HG03354 (cell line): ENCODE data around the gene CRTC3.

Source experiments
- ATAC-seq: cut with Tn5 transposase; IDR thresholded peaks from one replicate; pipeline ENCODE4 v1.9.1; 2021; ENCODE audit warnings: mild to moderate bottlenecking; ENCODE audit not compliant: unreplicated experiment, poor library complexity, severe bottlenecking

CRTC3 gene

GRCh38 chr15:90586948-90587347, 57.2 kb downstream of the CRTC3 start:
- no peak for ATAC-seq

DNA sequence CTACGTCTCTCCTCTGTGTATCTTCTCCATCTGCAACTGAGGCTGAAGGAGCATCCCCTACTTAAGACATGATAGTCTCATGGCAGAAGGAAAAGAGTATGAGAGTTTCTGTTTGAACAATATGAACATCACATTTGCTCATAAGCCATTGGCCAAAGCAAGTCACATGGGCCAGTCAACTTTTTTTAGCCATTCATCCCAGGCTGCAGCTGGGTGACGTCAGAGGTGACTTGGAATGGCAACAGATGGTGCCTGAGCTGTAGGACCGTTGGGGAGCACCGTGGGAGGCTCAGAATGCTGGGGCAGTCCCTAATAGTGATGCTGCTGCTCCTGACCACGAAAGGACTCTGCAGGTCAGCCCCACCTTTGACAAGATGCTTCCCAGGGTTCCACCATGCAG, 58.7 kb downstream of the CRTC3 start:
- no peak for ATAC-seq

DNA sequence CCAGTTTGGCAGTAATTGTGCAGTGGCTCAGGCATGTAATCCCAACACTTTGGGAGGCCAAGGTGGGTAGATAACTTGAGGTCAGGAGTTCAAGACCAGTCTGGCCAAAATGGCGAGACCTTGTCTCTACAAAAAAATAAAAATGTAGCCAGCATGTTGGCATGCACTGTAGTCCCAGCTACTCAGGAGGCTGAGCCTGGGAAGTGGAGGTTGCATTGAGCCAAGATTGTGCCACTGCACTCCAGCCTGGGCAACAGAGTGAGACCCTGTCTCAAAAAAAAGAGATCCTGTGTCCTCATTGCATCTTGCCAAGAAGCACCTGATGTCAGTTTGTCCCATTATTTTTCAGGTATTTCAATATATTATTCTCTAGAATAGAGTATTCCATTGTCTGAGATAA, 61.8 kb downstream of the CRTC3 start:
- no peak for ATAC-seq

GRCh38 chr15:90592131-90592881, 62.6 kb downstream of the CRTC3 start:
- ATAC-seq, result no peak

GRCh38 chr15:90593499-90594158, 63.9 kb downstream of the CRTC3 start:
- no peak for ATAC-seq

DNA sequence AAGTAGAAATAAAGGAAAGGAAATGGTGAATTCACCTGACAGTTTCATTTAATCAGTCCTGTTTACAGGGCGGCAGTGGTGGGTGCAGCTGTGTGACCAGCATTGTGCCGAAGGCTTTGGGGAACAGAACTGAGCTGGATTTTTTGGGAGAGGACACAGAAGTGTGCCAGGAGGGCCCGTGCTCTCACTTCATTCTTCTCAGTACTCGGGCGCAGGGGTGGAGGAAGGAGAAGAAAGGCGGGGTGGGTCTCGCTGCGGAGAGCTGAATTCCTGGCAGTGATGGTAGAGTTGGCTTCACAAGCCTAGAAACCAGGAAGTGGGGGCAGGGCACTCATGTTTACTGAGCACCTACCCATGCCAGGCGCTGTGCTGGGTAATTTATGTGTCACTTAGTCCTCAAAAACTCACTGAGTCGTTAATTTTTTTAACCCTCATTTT, 64.6 kb downstream of the CRTC3 start:
- ATAC-seq, result peak; percentile 44

GRCh38 chr15:90595763-90596155, 66.0 kb downstream of the CRTC3 start:
- peak; percentile 27 for ATAC-seq

- no peak for ATAC-seq
Measured at GRCh38 chr15:90596943-90597342, 67.2 kb downstream of the CRTC3 start.

- ATAC-seq, result peak; percentile 36
Measured at GRCh38 chr15:90597577-90597976, 67.9 kb downstream of the CRTC3 start.

DNA sequence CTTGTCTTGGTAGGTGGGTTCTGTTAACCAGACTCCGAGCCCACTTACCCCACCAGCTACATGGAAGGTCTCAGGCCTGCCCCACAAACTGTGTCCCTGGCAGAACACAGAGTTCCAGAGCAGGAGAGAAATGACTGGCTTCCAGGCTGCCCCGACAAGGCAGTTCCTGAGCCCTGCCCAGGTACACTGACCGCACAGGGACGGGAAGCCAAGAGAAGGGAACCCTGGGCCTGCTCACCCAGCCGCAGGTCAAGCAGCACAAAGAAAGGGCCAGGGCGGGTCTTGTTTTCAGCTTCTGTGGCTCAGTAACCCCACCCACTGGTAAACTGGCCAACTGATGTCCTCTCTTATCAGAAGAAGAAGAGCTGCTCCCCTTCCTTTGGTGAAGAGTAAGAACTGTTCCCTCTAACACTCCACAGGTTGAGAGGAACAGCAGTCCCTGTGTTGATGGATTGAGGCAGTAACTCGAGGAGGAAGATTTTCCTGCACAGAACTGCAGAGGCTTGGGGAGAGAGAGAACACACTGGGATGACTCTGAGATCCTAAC, 68.4 kb downstream of the CRTC3 start:
- peak; percentile 42 for ATAC-seq

DNA sequence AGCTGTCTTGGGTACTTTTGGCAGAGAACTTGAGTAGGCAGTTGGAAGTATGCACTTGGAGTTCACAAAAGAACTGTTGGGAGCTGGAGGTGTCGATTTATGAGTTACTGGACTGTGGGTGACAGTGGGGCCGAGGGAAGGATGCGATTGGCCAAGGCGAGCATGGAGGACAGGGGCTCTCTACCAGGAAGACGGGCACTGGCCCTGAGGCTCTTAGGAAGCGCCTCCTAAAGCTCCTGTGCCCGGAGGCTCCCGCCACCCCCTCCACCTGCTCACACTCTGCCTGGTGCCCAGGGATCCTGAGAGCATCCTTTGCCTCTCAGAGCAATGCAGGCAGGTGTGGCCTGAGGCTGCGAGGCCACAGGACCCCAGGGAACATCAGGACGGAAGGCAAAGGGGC, 69.0 kb downstream of the CRTC3 start:
- no peak for ATAC-seq

GRCh38 chr15:90599116-90599515, 69.4 kb downstream of the CRTC3 start:
- ATAC-seq, result no peak

GRCh38 chr15:90599644-90600043, 69.9 kb downstream of the CRTC3 start:
- no peak for ATAC-seq

GRCh38 chr15:90600954-90601353, 71.2 kb downstream of the CRTC3 start:
- no peak for ATAC-seq

DNA sequence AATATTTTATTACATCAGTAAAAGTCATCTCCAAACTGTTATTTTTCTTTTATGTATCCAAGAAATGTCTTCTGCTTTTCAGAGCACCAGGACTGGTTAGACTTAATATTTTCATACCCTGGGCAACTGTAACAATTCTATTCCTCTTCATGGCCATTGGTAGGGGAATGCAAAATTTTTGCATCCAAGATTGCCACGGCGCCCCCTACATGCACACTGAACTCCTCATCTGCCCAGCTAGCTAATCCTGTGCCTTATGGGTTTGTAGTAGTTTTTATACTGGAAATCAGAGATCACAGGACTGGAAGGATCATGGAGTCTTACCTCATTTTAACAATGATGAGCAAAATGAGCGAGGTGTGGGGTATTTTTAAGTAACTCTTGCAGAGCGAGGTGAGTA, 74.2 kb downstream of the CRTC3 start:
- no peak for ATAC-seq

- ATAC-seq, result no peak
Measured at GRCh38 chr15:90606641-90607040, 76.9 kb downstream of the CRTC3 start.

GRCh38 chr15:90607361-90607760, 77.6 kb downstream of the CRTC3 start:
- ATAC-seq, result no peak

GRCh38 chr15:90609242-90610180, 79.8 kb downstream of the CRTC3 start:
- no peak for ATAC-seq

DNA sequence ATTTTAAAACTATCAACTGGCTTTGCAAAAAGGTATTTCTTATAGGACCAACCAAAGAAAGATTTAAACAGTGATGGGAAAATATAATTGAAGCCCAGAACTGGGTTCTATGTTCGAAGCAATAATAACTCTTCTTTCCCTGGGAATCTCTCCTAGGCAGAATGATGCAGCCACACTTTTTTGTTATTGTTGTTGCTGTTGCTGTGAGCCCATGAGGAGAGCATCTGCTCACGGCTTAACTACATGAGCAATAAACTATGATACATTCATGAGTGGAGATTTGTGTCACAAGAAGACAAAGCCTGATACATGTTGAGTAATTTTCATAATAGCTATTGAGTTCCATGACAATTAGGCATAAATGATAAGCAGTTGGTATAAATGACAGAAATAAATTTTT, 80.5 kb downstream of the CRTC3 start:
- ATAC-seq, result no peak

- ATAC-seq, result no peak
Measured at GRCh38 chr15:90611157-90611556, 81.4 kb downstream of the CRTC3 start.
